Mesodermal cell (in vitro differentiated cells): Measurements from ENCODE around the gene SZRD1. TPM values are rescaled to one million over a fixed set of nuclear protein-coding genes. Genes with fewer than 3 reads are reported as not detected.
"Not testable (repeated sequence)": the region's sequence is repeated elsewhere in the genome, so short reads cannot be mapped to it uniquely, and the experiment has no call there.

Experiments
- H3K27ac ChIP-seq: 2 replicates; pipeline ENCODE4 v1.7.0; 2013; ENCODE audit warnings: mild to moderate bottlenecking, low read depth, low read length, moderate library complexity; ENCODE audit not compliant: severe bottlenecking
- H3K36me3 ChIP-seq: 2 replicates; pipeline ENCODE4 v1.7.1; 2013; ENCODE audit warnings: mild to moderate bottlenecking, low read length, moderate library complexity; ENCODE audit not compliant: control insufficient read depth, insufficient read depth
- H3K4me1 ChIP-seq: one replicate; pipeline ENCODE4 v1.7.1; 2013; ENCODE audit warnings: mild to moderate bottlenecking, low read length; ENCODE audit not compliant: insufficient read depth, control insufficient read depth, poor library complexity, severe bottlenecking
- H3K4me3 ChIP-seq: 2 replicates; pipeline ENCODE4 v1.7.0; 2013; ENCODE audit warnings: low read length, control low read depth, mild to moderate bottlenecking; ENCODE audit not compliant: insufficient read depth, poor library complexity, severe bottlenecking; ENCODE audit errors: extremely low read depth
- H3K9me3 ChIP-seq: 2 replicates; pipeline ENCODE4 v1.7.1; 2013; ENCODE audit warnings: mild to moderate bottlenecking, low read length, moderate library complexity; ENCODE audit not compliant: control insufficient read depth
- WGBS, 2 experiments: methylation state at CpG; one replicate each; pipeline ENCODE4 v1.1.5; 2013; ENCODE audit warnings: missing lambda C conversion rate in 2 of 2; ENCODE audit not compliant: insufficient coverage in 2 of 2; 5-methylcytosine and 5-hydroxymethylcytosine counted together
- polyA plus RNA-seq, 2 experiments: library from polyadenylated mRNA; stranded (reverse); fragments of 50-300 nt; gene quantifications; one replicate each; pipeline ENCODE4 v1.2.3, GENCODE V29; 2013

SZRD1 gene
- polyA plus RNA-seq (2013, experiment 1 of 2): 87.9 TPM
- 70.4 TPM for polyA plus RNA-seq (2013, experiment 2 of 2)

GRCh38 chr1:16366722-16367257 lies at the start of gene SZRD1:
SZRD1 (plus strand) TSS chr1:16367242; CDS start chr1:16367258, 16 bp downstream.
- H3K4me3 ChIP-seq: peak within 1 kb of the TSS; percentile 62
- peak within 1 kb of the TSS; percentile 93 for H3K27ac ChIP-seq
- peaks cover 21% of the 10 kb centered on the region for H3K36me3 ChIP-seq
- H3K9me3 ChIP-seq: no peaks in the 10 kb centered on the region
- H3K4me1 ChIP-seq: peaks cover 5% of the 10 kb centered on the region
- 0% methylated on average over 14 to 20 of the region's 24 CpGs for WGBS, 2 experiments

GRCh38 chr1:16318555-16318954 lies 48.5 kb upstream of the SZRD1 start:
- Histone ChIP-seq H3K4me1 (no peaks in the 10 kb centered on the region), H3K4me3 (no peak overlapping the region), H3K27ac (no peak overlapping the region), H3K36me3 (peaks cover 25% of the 10 kb centered on the region), H3K9me3 (no peaks in the 10 kb centered on the region)
- 96 to 100% methylated on average over 2 to 3 of the region's 3 CpGs for WGBS, 2 experiments

- Histone ChIP-seq H3K27ac (no peak overlapping the region), H3K9me3 (no peaks in the 10 kb centered on the region), H3K4me1 (no peaks in the 10 kb centered on the region), H3K36me3 (peaks cover 6% of the 10 kb centered on the region), H3K4me3 (no peak overlapping the region)
- 94 to 96% methylated on average over 2 to 3 of the region's 4 CpGs for WGBS, 2 experiments
Measured at GRCh38 chr1:16321176-16321867, 45.7 kb upstream of the SZRD1 start.

- WGBS, 2 experiments: 80 to 87% methylated on average over 3 to 5 of the region's 6 CpGs
- Histone ChIP-seq H3K4me1 (no peaks in the 10 kb centered on the region), H3K36me3 (peaks cover 3% of the 10 kb centered on the region), H3K4me3 (no peak overlapping the region), H3K27ac (no peak overlapping the region), H3K9me3 (no peaks in the 10 kb centered on the region)
Measured at GRCh38 chr1:16324456-16324890, 42.6 kb upstream of the SZRD1 start.

- no peak overlapping the region for H3K27ac ChIP-seq
- peaks cover 3% of the 10 kb centered on the region for H3K36me3 ChIP-seq
- H3K9me3 ChIP-seq: no peaks in the 10 kb centered on the region
- 97% methylated on average over 4 of the region's 5 CpGs; no CpG with 5 or more reads in 1 of the 2 experiments for WGBS, 2 experiments
- no peak overlapping the region for H3K4me3 ChIP-seq
- H3K4me1 ChIP-seq: no peaks in the 10 kb centered on the region
Measured at GRCh38 chr1:16326833-16327404, 40.1 kb upstream of the SZRD1 start.

- Histone ChIP-seq H3K4me3 (no peak overlapping the region), H3K9me3 (no peaks in the 10 kb centered on the region), H3K4me1 (no peaks in the 10 kb centered on the region), H3K36me3 (peaks cover 5% of the 10 kb centered on the region), H3K27ac (no peak overlapping the region)
- WGBS, 2 experiments: 100% methylated on average over 4 of the region's 7 CpGs; no CpG with 5 or more reads in 1 of the 2 experiments
Measured at GRCh38 chr1:16334655-16335340, 32.2 kb upstream of the SZRD1 start.

GRCh38 chr1:16338961-16339360 lies 28.1 kb upstream of the SZRD1 start:
- no peak overlapping the region for H3K27ac ChIP-seq
- peaks cover 10% of the 10 kb centered on the region for H3K36me3 ChIP-seq
- H3K4me1 ChIP-seq: no peaks in the 10 kb centered on the region
- H3K9me3 ChIP-seq: no peaks in the 10 kb centered on the region
- H3K4me3 ChIP-seq: no peak overlapping the region
- 96 to 100% methylated on average over 2 to 4 of the region's 5 CpGs for WGBS, 2 experiments

- Histone ChIP-seq H3K4me3 (no peak overlapping the region), H3K27ac (no peak overlapping the region), H3K4me1 (no peaks in the 10 kb centered on the region), H3K9me3 (no peaks in the 10 kb centered on the region), H3K36me3 (peaks cover 5% of the 10 kb centered on the region)
- no CpG with 5 or more reads among the region's 1 CpG for WGBS, 2 experiments
Measured at GRCh38 chr1:16340673-16341072, 26.4 kb upstream of the SZRD1 start.

- WGBS, 2 experiments: 80% methylated on average over 1 of the region's 10 CpGs; no CpG with 5 or more reads in 1 of the 2 experiments
- H3K27ac ChIP-seq: no peak overlapping the region
- no peaks in the 10 kb centered on the region for H3K4me1 ChIP-seq
- H3K4me3 ChIP-seq: no peak overlapping the region
- H3K36me3 ChIP-seq: peaks cover 5% of the 10 kb centered on the region
- H3K9me3 ChIP-seq: no peaks in the 10 kb centered on the region
Measured at GRCh38 chr1:16342331-16343062, 24.5 kb upstream of the SZRD1 start.

GRCh38 chr1:16343276-16343675 lies 23.8 kb upstream of the SZRD1 start:
- H3K27ac ChIP-seq, H3K4me1 ChIP-seq, H3K4me3 ChIP-seq, H3K9me3 ChIP-seq, H3K36me3 ChIP-seq: not testable (repeated sequence)
- WGBS, 2 experiments: 92 to 100% methylated on average over 1 to 2 of the region's 6 CpGs
